Measurements from ENCODE around the gene MRPL1. TPM values are rescaled to one million over a fixed set of nuclear protein-coding genes. Genes with fewer than 3 reads are reported as not detected.

MRPL1 gene
- 22.2 to 26.5 TPM (median 25.6 TPM) in 5 replicates for total RNA-seq (2022; extraction: Qiagen RNA extraction)

GRCh38 chr4:77862478-77863216 is at the start of gene MRPL1:
Gene MRPL1 (plus strand): TSS chr4:77862830. CDS start chr4:77862849, 19 bp downstream.

GRCh38 chr4:77818602-77819403 is 43.8 kb upstream of the MRPL1 start, which contains the start of gene CNOT6L:
Gene CNOT6L (minus strand): TSS chr4:77819368. CDS start chr4:77819308, 60 bp downstream.

Other genes with a start within 250 kb of the MRPL1 start
- gene CNOT6L, start 43.5 kb upstream of the MRPL1 start, total RNA-seq (2022; extraction: Qiagen RNA extraction) = 6.9 to 11.2 TPM (median 10.0 TPM) in 5 replicates
- gene FRAS1, start 194.5 kb downstream of the MRPL1 start, total RNA-seq (2022; extraction: Qiagen RNA extraction) = 1.8 to 3.0 TPM (median 2.8 TPM) in 5 replicates